H1 (cell line): ENCODE results near the gene RNASE13.

Experiments
- BRCA1 ChIP-seq: IDR thresholded peaks from 2 replicates; pipeline ENCODE4 v1.6.1; 2012; ENCODE audit warnings: low read depth, low read length, improper control_type of control experiment
- EP300 ChIP-seq, 2 experiments: IDR thresholded peaks; 1 replicate in 1 of 2; 2 replicates in 1 of 2; pipeline ENCODE4 v1.6.1; 2011 to 2012; ENCODE audit warnings: low read depth in 2 of 2, low read length in 2 of 2, mild to moderate bottlenecking in 2 of 2, borderline replicate concordance in 1 of 2, inconsistent platforms in 1 of 2, moderate library complexity in 1 of 2
- EZH2 ChIP-seq: fragments of 200-600 bp; sonication (generic); IDR thresholded peaks from 2 replicates; pipeline ENCODE4 v1.7.1; 2012; ENCODE audit warnings: low read depth, mild to moderate bottlenecking, moderate library complexity, low read length, inconsistent platforms; ENCODE audit not compliant: severe bottlenecking
- JUND ChIP-seq: IDR thresholded peaks from 2 replicates; pipeline ENCODE4 v1.6.1; 2011; ENCODE audit warnings: mild to moderate bottlenecking, improper control_type of control experiment, low read length
- SAP30 ChIP-seq: fragments of 300-600 bp; sonication (generic); IDR thresholded peaks from 2 replicates; pipeline ENCODE4 v1.7.1; 2012; ENCODE audit warnings: low read length, moderate library complexity, mild to moderate bottlenecking, inconsistent platforms; ENCODE audit not compliant: insufficient read depth, insufficient replicate concordance
- SP2 ChIP-seq: IDR thresholded peaks from 2 replicates; pipeline ENCODE4 v1.6.1; 2012; ENCODE audit warnings: mild to moderate bottlenecking, low read length, inconsistent platforms
- TF ChIP-seq, protein P1 (sequence below), 3 experiments: IDR thresholded peaks; 1 replicate in 2 of 3; 2 replicates in 1 of 3; pipeline versions ENCODE4 v1.5.1 to v1.6.1; 2011; ENCODE audit warnings: low read length in 3 of 3, mild to moderate bottlenecking in 3 of 3, inconsistent platforms in 2 of 3, low read depth in 1 of 3, moderate library complexity in 1 of 3; ENCODE audit not compliant: insufficient read depth in 1 of 3; ENCODE audit errors: control extremely low read depth in 1 of 3
- TF ChIP-seq, protein P2 (sequence below): IDR thresholded peaks from 2 replicates; pipeline ENCODE4 v1.6.1; 2011; ENCODE audit warnings: low read length, improper control_type of control experiment

- TF ChIP-seq, protein P1, sequence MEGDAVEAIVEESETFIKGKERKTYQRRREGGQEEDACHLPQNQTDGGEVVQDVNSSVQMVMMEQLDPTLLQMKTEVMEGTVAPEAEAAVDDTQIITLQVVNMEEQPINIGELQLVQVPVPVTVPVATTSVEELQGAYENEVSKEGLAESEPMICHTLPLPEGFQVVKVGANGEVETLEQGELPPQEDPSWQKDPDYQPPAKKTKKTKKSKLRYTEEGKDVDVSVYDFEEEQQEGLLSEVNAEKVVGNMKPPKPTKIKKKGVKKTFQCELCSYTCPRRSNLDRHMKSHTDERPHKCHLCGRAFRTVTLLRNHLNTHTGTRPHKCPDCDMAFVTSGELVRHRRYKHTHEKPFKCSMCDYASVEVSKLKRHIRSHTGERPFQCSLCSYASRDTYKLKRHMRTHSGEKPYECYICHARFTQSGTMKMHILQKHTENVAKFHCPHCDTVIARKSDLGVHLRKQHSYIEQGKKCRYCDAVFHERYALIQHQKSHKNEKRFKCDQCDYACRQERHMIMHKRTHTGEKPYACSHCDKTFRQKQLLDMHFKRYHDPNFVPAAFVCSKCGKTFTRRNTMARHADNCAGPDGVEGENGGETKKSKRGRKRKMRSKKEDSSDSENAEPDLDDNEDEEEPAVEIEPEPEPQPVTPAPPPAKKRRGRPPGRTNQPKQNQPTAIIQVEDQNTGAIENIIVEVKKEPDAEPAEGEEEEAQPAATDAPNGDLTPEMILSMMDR (IDR thresholded peaks at IDR 0.05; ENCODE audit: control extremely low read depth in 1 of 3, insufficient read depth in 1 of 3, low read depth in 1 of 3, low read length in 3 of 3), result no peak
- TF ChIP-seq JUND (no peak), EP300 (IDR thresholded peaks at IDR 0.05; ENCODE audit: borderline replicate concordance in 1 of 2, low read depth in 2 of 2, low read length in 2 of 2) (no peak), SAP30 (no peak), EZH2 (no peak), SP2 (no peak), BRCA1 (no peak)
- TF ChIP-seq, protein P2, sequence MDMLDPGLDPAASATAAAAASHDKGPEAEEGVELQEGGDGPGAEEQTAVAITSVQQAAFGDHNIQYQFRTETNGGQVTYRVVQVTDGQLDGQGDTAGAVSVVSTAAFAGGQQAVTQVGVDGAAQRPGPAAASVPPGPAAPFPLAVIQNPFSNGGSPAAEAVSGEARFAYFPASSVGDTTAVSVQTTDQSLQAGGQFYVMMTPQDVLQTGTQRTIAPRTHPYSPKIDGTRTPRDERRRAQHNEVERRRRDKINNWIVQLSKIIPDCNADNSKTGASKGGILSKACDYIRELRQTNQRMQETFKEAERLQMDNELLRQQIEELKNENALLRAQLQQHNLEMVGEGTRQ, result no peak
Observed at GRCh38 chr14:21063479-21063878, 28.9 kb upstream of the RNASE13 start.
